Ishikawa (cell line): Measurements from ENCODE around the gene KIF5C.

Experiments used
- CEBPB ChIP-seq: IDR thresholded peaks from 2 replicates; pipeline ENCODE4 v1.6.1; 2012
- CREB1 ChIP-seq: IDR thresholded peaks from 2 replicates; pipeline ENCODE4 v1.6.1; 2012; ENCODE audit warnings: low read depth
- EGR1 ChIP-seq: IDR thresholded peaks from 2 replicates; pipeline ENCODE4 v1.6.1; 2012
- EP300 ChIP-seq: IDR thresholded peaks from 2 replicates; pipeline ENCODE4 v1.6.1; 2012; ENCODE audit warnings: borderline replicate concordance
- FOXM1 ChIP-seq: IDR thresholded peaks from 2 replicates; pipeline ENCODE4 v1.6.1; 2012; ENCODE audit warnings: low read depth, borderline replicate concordance
- NFIC ChIP-seq: IDR thresholded peaks from 2 replicates; pipeline ENCODE4 v1.6.1; 2012
- RAD21 ChIP-seq: IDR thresholded peaks from 2 replicates; pipeline ENCODE4 v1.6.1; 2012; ENCODE audit warnings: low read depth
- REST ChIP-seq: IDR thresholded peaks from 2 replicates; pipeline ENCODE4 v1.6.1; 2012; ENCODE audit warnings: low read depth, mild to moderate bottlenecking
- TAF1 ChIP-seq: IDR thresholded peaks from 2 replicates; pipeline ENCODE4 v1.6.1; 2012; ENCODE audit warnings: low read depth, mild to moderate bottlenecking
- TCF12 ChIP-seq: IDR thresholded peaks from 2 replicates; pipeline ENCODE4 v1.6.1; 2012; ENCODE audit warnings: low read depth
- TEAD4 ChIP-seq: IDR thresholded peaks from 2 replicates; pipeline ENCODE4 v1.6.1; 2012
- YY1 ChIP-seq: IDR thresholded peaks from 2 replicates; pipeline ENCODE4 v1.6.1; 2012; ENCODE audit warnings: low read depth
- ZBTB7A ChIP-seq: IDR thresholded peaks from 2 replicates; pipeline ENCODE4 v1.6.1; 2012; ENCODE audit warnings: low read depth
- TF ChIP-seq, protein P1 (sequence below): IDR thresholded peaks from 2 replicates; pipeline ENCODE4 v1.6.1; 2012
- TF ChIP-seq, protein P2 (sequence below): IDR thresholded peaks from 2 replicates; pipeline ENCODE4 v1.6.1; 2012

Gene KIF5C

DNA sequence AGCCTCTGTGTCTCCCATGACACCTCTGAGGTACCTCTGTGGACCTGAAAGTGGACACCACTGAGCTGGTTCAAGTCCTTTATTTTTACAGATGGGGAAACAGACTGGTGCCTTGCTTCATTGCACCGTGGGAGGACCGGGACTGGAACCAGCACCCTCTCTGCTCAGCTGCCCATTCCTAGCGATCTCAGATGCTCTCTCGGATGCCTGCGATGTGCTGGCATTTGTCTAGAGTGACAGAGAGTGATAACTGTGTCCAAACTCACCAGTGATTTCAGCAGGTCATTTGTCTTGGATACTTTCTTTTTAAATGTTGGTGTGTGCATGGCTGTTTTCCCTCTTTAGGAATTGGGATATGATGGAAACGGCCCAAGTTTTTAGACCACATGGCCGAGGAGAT, 133.4 kb downstream of the KIF5C start:
- TF ChIP-seq NFIC (no peak), EP300 (no peak), TEAD4 (no peak), CREB1 (no peak), EGR1 (no peak), FOXM1 (no peak), TCF12 (no peak), ZBTB7A (no peak)
- TF ChIP-seq, protein P1, sequence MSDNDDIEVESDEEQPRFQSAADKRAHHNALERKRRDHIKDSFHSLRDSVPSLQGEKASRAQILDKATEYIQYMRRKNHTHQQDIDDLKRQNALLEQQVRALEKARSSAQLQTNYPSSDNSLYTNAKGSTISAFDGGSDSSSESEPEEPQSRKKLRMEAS: no peak
- TF ChIP-seq, protein P2, sequence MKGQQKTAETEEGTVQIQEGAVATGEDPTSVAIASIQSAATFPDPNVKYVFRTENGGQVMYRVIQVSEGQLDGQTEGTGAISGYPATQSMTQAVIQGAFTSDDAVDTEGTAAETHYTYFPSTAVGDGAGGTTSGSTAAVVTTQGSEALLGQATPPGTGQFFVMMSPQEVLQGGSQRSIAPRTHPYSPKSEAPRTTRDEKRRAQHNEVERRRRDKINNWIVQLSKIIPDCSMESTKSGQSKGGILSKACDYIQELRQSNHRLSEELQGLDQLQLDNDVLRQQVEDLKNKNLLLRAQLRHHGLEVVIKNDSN: no peak

DNA sequence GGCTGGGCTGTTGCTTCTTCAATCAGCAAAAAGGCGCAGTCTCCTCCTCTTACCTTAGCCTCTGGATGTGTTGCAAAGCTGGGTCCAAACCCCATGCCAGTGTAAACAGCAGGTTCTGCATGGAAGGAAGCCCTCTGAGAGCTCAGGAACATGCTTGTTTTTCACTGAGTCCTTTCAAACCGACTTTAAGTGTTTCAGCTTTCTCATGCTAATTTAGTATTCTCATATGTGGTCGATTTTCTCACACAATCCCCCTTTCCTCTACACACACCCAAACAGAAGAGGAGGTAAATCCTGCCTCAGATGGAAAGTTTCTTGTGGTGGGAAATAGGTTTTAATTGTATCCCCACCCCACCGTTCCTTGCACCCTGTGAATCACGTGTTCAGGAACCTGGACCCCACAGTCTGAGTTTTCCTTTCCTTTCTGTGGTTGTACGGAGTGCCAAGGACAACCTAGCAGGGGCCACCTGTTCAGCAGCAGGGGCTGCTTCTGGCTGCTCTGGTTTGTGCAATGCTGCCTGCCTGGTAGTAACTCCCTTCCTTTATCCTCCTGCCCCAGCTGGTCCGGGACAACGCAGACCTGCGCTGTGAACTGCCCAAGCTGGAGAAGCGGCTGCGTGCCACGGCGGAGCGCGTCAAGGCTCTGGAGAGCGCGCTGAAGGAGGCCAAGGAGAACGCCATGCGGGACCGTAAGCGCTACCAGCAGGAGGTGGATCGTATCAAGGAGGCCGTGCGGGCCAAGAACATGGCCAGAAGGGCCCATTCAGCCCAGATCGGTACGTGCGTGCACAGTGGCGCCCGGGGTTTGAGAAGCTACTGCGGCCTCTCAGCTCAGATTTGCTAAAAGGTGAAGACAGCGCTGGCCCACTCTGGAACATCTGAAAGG, 134.8 kb downstream of the KIF5C start:
- no peak for TF ChIP-seq CEBPB
- no peak for TF ChIP-seq YY1
- no peak for TF ChIP-seq REST
- no peak for TF ChIP-seq TAF1
- no peak for TF ChIP-seq NFIC
- no peak for TF ChIP-seq EGR1
- no peak for TF ChIP-seq RAD21

DNA sequence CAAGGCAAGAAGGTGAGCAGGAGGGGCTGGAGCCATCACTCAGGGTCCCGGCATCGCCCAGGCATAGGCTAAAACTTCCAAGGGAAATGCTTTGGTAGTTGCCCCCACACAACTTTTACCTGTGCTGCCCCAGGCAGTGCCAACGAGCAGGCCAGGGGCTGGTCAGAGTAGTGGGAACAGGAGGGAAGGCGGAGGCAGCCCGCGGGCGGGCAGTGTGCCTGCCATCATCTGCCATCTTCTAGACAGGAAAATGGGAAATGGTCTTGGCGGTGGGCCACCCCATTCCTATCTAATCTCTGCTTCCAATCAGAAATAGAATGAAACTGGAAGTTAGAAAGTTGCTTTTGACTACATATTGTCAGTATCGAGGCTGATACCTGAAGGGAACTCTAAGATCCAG, 137.5 kb downstream of the KIF5C start:
- TF ChIP-seq TAF1 (no peak), NFIC (no peak), FOXM1 (no peak), TCF12 (no peak), EGR1 (no peak), REST (no peak), RAD21 (no peak), YY1 (no peak), ZBTB7A (no peak), CEBPB (no peak), EP300 (no peak), TEAD4 (no peak), CREB1 (no peak)
- TF ChIP-seq, protein P2: no peak
- TF ChIP-seq, protein P1: no peak

DNA sequence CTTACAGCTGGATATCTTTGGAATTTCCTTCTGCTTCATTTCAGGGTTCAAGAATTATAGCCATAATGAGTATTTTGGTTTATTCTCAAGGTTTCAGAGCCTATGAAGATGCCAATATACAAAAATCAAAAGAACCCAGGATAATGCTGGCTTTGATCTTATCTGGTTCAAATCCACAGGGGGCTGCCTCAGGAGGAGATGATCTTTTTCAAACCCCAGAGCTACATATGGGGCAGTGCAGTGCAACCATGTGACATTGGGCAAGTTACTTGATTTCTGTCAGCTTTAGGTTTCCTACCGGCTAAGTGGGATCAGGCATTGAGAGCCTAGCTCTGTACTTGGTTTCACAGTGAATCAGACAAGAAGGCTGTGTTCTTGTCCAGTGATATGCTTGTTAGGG, 140.5 kb downstream of the KIF5C start:
- TF ChIP-seq FOXM1 (no peak), EGR1 (no peak), CREB1 (no peak)

- no peak for TF ChIP-seq TAF1
- no peak for TF ChIP-seq EP300
- no peak for TF ChIP-seq TCF12
- no peak for TF ChIP-seq RAD21
- no peak for TF ChIP-seq YY1
- TF ChIP-seq CEBPB: no peak
- TF ChIP-seq ZBTB7A: no peak
- no peak for TF ChIP-seq FOXM1
- TF ChIP-seq, protein P2: no peak
- TF ChIP-seq, protein P1: no peak
- no peak for TF ChIP-seq EGR1
- TF ChIP-seq REST: no peak
- no peak for TF ChIP-seq TEAD4
- TF ChIP-seq CREB1: no peak
- no peak for TF ChIP-seq NFIC
Measured at GRCh38 chr2:149015926-149016563, 141.0 kb downstream of the KIF5C start.
